Tibial nerve (tissue), 4 donors: ENCODE results near the gene PCDHGA3. TPM values are rescaled to one million over a fixed set of nuclear protein-coding genes. Genes with fewer than 3 reads are reported as not detected.
"Not testable (repeated sequence)": the region's sequence is repeated elsewhere in the genome, so short reads cannot be mapped to it uniquely, and the experiment has no call there.

Source experiments
- DNase-seq, 2 donors: peaks; one replicate each; pipeline ENCODE4 v3.0.0-alpha.2; 2019; ENCODE audit warnings: low spot score in 2 of 2
- H3K27ac ChIP-seq, 4 donors: fragments of 200-600 bp; sonication (generic) in 3 of 4; one replicate each; pipeline ENCODE4 v1.5.1; 2017 to 2019; ENCODE audit warnings: mild to moderate bottlenecking in 1 of 4
- H3K27me3 ChIP-seq, 2 donors: fragments of 200-600 bp; sonication (generic) in 1 of 2; one replicate each; pipeline versions ENCODE4 v1.5.1 to v1.6.0; 2017 to 2019
- H3K36me3 ChIP-seq, 3 donors: fragments of 200-600 bp; sonication (generic); one replicate each; pipeline ENCODE4 v1.5.1; 2018 to 2019
- H3K4me1 ChIP-seq, 4 donors: fragments of 200-600 bp; sonication (generic) in 3 of 4; one replicate each; pipeline ENCODE4 v1.5.1; 2017 to 2019
- H3K4me3 ChIP-seq, 4 donors: fragments of 200-600 bp; sonication (generic) in 3 of 4; one replicate each; pipeline ENCODE4 v1.5.1; 2017 to 2019; ENCODE audit warnings: mild to moderate bottlenecking in 1 of 4, moderate library complexity in 1 of 4
- H3K9me3 ChIP-seq, 4 donors: fragments of 200-600 bp; sonication (generic) in 3 of 4; one replicate each; pipeline ENCODE4 v1.5.1; 2017 to 2019
- CTCF ChIP-seq, 5 experiments: fragments of 200-600 bp in 3 of 5; fragments of 450-650 bp in 2 of 5; sonication (generic) in 3 of 5; IDR thresholded peaks; one replicate each; pipeline ENCODE4 v1.5.1; 2016 to 2019; ENCODE audit warnings: antibody characterized with exemption in 5 of 5, mild to moderate bottlenecking in 3 of 5, moderate library complexity in 2 of 5
- EP300 ChIP-seq, 2 donors: sonication (generic); formaldehyde crosslinking; IDR thresholded peaks; one replicate each; pipeline ENCODE4 v1.6.1; 2017; ENCODE audit warnings: antibody characterized with exemption in 2 of 2, mild to moderate bottlenecking in 1 of 2
- POLR2A ChIP-seq, 2 donors: fragments of 450-650 bp; IDR thresholded peaks; one replicate each; pipeline ENCODE4 v1.6.1; 2017; ENCODE audit warnings: antibody characterized with exemption in 2 of 2, mild to moderate bottlenecking in 2 of 2, moderate library complexity in 2 of 2
- WGBS, 2 donors: methylation state at CpG; one replicate each; pipeline ENCODE4 v1.1.5; 2018; 5-methylcytosine and 5-hydroxymethylcytosine counted together
- total RNA-seq, 4 donors: library from RNA; depleted of rRNA; stranded (reverse); fragments of >200 nt; gene quantifications; one replicate each; pipeline ENCODE4 v1.1.0, GENCODE V29; 2016

The PCDHGA3 gene
- total RNA-seq, 4 donors from 2014 or later = 6.5 to 10.5 (median 8.7) TPM

DNA sequence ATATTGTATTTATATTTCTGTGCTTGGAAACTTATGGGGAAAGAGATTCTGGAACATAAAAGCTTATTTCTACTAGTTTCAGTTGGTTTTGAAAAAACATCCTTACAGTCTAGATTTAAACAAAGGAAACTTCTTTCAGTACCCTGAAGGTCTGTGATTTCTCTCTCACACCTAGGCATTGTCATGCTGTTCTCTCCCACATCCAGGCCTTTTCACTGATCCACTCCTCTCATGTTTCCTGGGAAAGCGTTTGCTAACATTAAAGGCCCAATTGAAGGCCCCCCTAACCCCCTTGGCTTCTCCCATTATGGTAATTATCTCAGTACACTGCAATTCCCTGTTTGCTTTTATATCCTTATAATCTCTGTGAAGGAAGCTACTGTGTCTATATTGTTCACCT, 856 bp upstream of the PCDHGA3 start:
- Histone ChIP-seq H3K27me3 (no peaks in the 10 kb centered on the region), H3K27ac (no peak overlapping the region), H3K4me1 (no peaks in the 10 kb centered on the region), H3K4me3 (no peak overlapping the region), H3K9me3 (peaks cover 7 to 100% (median 48%) of the 10 kb centered on the region in 4 donors), H3K36me3 (peaks cover 0 to 8% (median 0%) of the 10 kb centered on the region in 3 donors)
- 24 to 37% methylated on average over 1 of the region's 1 CpG for WGBS, 2 donors
- TF ChIP-seq CTCF (IDR thresholded peaks at IDR 0.05) = no peak
- TF ChIP-seq POLR2A (IDR thresholded peaks at IDR 0.05) = no peak
- TF ChIP-seq EP300 (IDR thresholded peaks at IDR 0.05) = no peak
- DNase-seq = no peak

DNA sequence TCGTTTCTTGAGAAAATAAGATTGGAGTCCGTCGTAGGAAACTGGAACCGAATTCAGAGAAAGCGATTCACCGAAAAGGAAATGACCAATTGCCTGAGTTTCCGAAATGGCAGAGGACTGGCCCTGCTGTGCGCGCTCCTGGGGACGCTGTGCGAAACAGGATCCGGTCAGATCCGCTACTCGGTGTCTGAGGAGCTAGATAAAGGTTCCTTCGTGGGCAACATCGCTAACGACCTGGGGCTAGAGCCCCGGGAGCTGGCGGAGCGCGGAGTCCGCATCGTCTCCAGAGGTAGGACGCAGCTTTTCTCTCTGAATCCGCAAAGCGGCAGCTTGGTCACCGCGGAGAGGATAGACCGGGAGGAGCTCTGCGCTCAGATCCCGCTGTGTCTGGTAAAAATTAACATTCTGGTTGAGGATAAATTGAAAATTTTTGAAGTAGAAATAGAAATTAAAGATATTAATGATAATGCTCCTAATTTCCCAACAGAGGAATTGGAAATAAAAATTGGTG, 379 bp downstream of the PCDHGA3 start:
- Histone ChIP-seq H3K36me3 (peaks cover 0 to 12% (median 0%) of the 10 kb centered on the region in 3 donors), H3K4me3 (peak overlapping the region in 2 of 4 donors; percentile 9 to 29), H3K27me3 (no peaks in the 10 kb centered on the region), H3K9me3 (peaks cover 4 to 100% (median 45%) of the 10 kb centered on the region in 4 donors), H3K4me1 (no peaks in the 10 kb centered on the region), H3K27ac (no peak overlapping the region)
- TF ChIP-seq POLR2A (IDR thresholded peaks at IDR 0.05) (no peak), CTCF (IDR thresholded peaks at IDR 0.05) (no peak), EP300 (IDR thresholded peaks at IDR 0.05) (no peak)
- no peak for DNase-seq
- WGBS, 2 donors = 28% methylated on average over 31 of the region's 31 CpGs

DNA sequence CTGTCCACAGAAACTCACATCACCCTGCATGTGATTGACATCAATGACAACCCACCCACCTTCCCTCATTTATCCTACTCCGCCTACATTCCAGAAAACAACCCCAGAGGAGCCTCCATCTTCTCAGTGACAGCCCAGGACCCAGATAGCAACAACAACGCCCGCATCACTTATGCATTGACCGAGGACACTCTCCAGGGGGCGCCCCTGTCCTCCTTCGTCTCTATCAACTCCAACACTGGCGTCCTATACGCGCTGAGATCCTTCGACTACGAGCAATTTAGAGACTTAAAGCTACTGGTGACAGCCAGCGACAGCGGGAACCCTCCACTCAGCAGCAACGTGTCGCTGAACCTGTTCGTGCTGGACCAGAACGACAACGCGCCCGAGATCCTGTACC, 1.7 kb downstream of the PCDHGA3 start:
- H3K36me3 ChIP-seq = peaks cover 0 to 20% (median 0%) of the 10 kb centered on the region in 3 donors
- no peak for DNase-seq
- H3K4me3 ChIP-seq = no peak overlapping the region
- 49% methylated on average over 11 to 13 of the region's 20 CpGs for WGBS, 2 donors
- no peak for TF ChIP-seq EP300 (IDR thresholded peaks at IDR 0.05)
- no peak for TF ChIP-seq POLR2A (IDR thresholded peaks at IDR 0.05)
- TF ChIP-seq CTCF (IDR thresholded peaks at IDR 0.05) = no peak
- H3K4me1 ChIP-seq = no peaks in the 10 kb centered on the region
- no peak overlapping the region for H3K27ac ChIP-seq
- no peaks in the 10 kb centered on the region for H3K27me3 ChIP-seq
- peaks cover 4 to 100% (median 45%) of the 10 kb centered on the region in 4 donors for H3K9me3 ChIP-seq

DNA sequence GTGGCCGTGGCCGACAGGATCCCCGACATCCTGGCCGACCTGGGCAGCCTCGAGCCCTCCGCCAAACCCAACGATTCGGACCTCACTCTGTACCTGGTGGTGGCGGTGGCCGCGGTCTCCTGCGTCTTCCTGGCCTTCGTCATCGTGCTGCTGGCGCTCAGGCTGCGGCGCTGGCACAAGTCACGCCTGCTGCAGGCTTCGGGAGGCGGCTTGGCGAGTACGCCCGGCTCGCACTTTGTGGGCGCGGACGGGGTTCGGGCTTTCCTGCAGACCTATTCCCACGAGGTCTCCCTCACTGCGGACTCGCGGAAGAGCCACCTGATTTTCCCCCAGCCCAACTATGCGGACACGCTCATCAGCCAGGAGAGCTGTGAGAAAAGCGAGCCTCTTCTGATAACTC, 2.4 kb downstream of the PCDHGA3 start:
- DNase-seq, H3K4me1 ChIP-seq, H3K27me3 ChIP-seq, H3K27ac ChIP-seq, H3K4me3 ChIP-seq: not testable (repeated sequence)
- WGBS, 2 donors = 53 to 68% methylated on average over 24 to 26 of the region's 35 CpGs
- Histone ChIP-seq H3K36me3 (peaks cover 0 to 23% (median 0%) of the 10 kb centered on the region in 3 donors), H3K9me3 (peaks cover 4 to 100% (median 47%) of the 10 kb centered on the region in 4 donors)

DNA sequence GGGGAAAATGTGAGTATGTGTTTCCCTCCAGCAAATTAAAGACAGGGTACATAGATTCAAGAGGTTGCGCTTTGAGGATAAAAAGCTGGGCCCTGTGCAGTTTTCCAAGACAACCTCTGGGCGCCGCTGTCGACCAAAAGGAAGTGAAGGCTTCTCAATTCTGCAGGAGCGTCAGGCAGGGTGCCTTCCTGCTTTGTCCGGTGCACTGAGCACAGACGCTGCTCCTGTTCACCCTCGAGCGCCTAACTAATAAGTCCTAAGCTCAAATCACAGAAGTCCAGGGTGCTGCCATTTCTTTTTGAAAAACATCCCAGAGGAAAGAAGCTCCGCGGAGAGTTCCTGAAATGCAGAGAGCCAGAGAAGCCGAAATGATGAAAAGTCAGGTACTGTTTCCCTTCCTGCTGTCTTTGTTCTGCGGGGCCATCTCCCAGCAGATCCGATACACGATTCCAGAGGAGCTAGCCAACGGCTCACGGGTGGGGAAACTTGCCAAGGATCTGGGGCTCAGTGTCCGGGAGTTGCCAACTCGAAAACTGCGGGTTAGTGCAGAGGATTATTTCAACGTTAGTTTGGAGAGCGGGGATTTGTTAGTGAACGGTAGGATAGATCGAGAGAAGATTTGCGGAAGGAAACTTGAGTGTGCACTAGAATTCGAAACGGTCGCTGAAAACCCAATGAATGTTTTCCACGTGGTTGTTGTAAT, 6.4 kb downstream of the PCDHGA3 start, which contains the start of gene PCDHGB1:
Gene PCDHGB1 (plus strand): TSS at position 183 of the 703 bp plus-strand sequence. CDS start 162 bp downstream, at position 345.
- Histone ChIP-seq H3K9me3 (peaks cover 4 to 99% (median 43%) of the 10 kb centered on the region in 4 donors), H3K4me1 (no peaks in the 10 kb centered on the region), H3K36me3 (peaks cover 0 to 28% (median 0%) of the 10 kb centered on the region in 3 donors), H3K27me3 (no peaks in the 10 kb centered on the region), H3K27ac (no peak within 1 kb of the TSS), H3K4me3 (peak within 1 kb of the TSS in 1 of 4 donors; percentile 2)
- no peak for DNase-seq
- TF ChIP-seq CTCF (IDR thresholded peaks at IDR 0.05) (peak in 2 of 5 experiments; percentile 8 to 10), POLR2A (IDR thresholded peaks at IDR 0.05) (no peak), EP300 (IDR thresholded peaks at IDR 0.05) (no peak)
- 28 to 36% methylated on average over 29 of the region's 29 CpGs for WGBS, 2 donors
